HCEC 1CT (cell line): Measurements from ENCODE around the gene BCAS3.
"Not testable (repeated sequence)": the region's sequence is repeated elsewhere in the genome, so short reads cannot be mapped to it uniquely, and the experiment has no call there.

ENCODE experiments used
- DNase-seq: peaks from one replicate; pipeline ENCODE4 v3.0.0-alpha.2; 2017

BCAS3 gene

GRCh38 chr17:60748204-60748603 lies 70.6 kb downstream of the BCAS3 start:
- no peak for DNase-seq

- DNase-seq, result no peak
Observed at GRCh38 chr17:60749050-60749449, 71.4 kb downstream of the BCAS3 start.

GRCh38 chr17:60749708-60750107 lies 72.1 kb downstream of the BCAS3 start:
- DNase-seq, result no peak

GRCh38 chr17:60750640-60751039 lies 73.0 kb downstream of the BCAS3 start:
- DNase-seq, result no peak

- no peak for DNase-seq
Observed at GRCh38 chr17:60751884-60752283, 74.2 kb downstream of the BCAS3 start.

- DNase-seq, result no peak
Observed at GRCh38 chr17:60752873-60753577, 75.4 kb downstream of the BCAS3 start.

GRCh38 chr17:60754057-60754604 lies 76.5 kb downstream of the BCAS3 start:
- no peak for DNase-seq

GRCh38 chr17:60756798-60757197 lies 79.1 kb downstream of the BCAS3 start:
- not testable (repeated sequence) for DNase-seq

- no peak for DNase-seq
Observed at GRCh38 chr17:60757437-60757836, 79.8 kb downstream of the BCAS3 start.

- no peak for DNase-seq
Observed at GRCh38 chr17:60759756-60760155, 82.1 kb downstream of the BCAS3 start.

- DNase-seq, result not testable (repeated sequence)
Observed at GRCh38 chr17:60761301-60761700, 83.7 kb downstream of the BCAS3 start.

GRCh38 chr17:60766778-60767190 lies 89.1 kb downstream of the BCAS3 start:
- DNase-seq, result no peak

- no peak for DNase-seq
Observed at GRCh38 chr17:60767744-60768308, 90.2 kb downstream of the BCAS3 start.

- DNase-seq, result no peak
Observed at GRCh38 chr17:60769327-60769726, 91.7 kb downstream of the BCAS3 start.

GRCh38 chr17:60770946-60771422 lies 93.3 kb downstream of the BCAS3 start:
- no peak for DNase-seq

- DNase-seq, result not testable (repeated sequence)
Observed at GRCh38 chr17:60771621-60772020, 94.0 kb downstream of the BCAS3 start.

- DNase-seq, result no peak
Observed at GRCh38 chr17:60773552-60773951, 95.9 kb downstream of the BCAS3 start.

- no peak for DNase-seq
Observed at GRCh38 chr17:60781880-60782412, 104.3 kb downstream of the BCAS3 start.

GRCh38 chr17:60782742-60783141 lies 105.1 kb downstream of the BCAS3 start:
- DNase-seq, result no peak

- no peak for DNase-seq
Observed at GRCh38 chr17:60790205-60790604, 112.6 kb downstream of the BCAS3 start.

- no peak for DNase-seq
Observed at GRCh38 chr17:60792250-60792898, 114.7 kb downstream of the BCAS3 start.

- no peak for DNase-seq
Observed at GRCh38 chr17:60798576-60798975, 120.9 kb downstream of the BCAS3 start.

GRCh38 chr17:60802377-60802776 lies 124.7 kb downstream of the BCAS3 start:
- no peak for DNase-seq

- no peak for DNase-seq
Observed at GRCh38 chr17:60803059-60803458, 125.4 kb downstream of the BCAS3 start.
